K562 (cell line): ENCODE results near the gene ZNF814. TPM values are rescaled to one million over a fixed set of nuclear protein-coding genes. Genes with fewer than 3 reads are reported as not detected.
"Not testable (repeated sequence)": the region's sequence is repeated elsewhere in the genome, so short reads cannot be mapped to it uniquely, and the experiment has no call there.

Source experiments
- ATAC-seq: fragments of 200-7000 bp; cut with Tn5 transposase; 3 replicates; pipeline ENCODE4 v1.9.1; 2020; ENCODE audit warnings: moderate library complexity
- BruUV-seq: library from RNA; stranded (reverse); fragments of 400-500 nt; replicated peaks from 2 replicates; lab custom pipeline; 2021; lab: Mats Ljungman, UMichigan
- CTCF ChIA-PET: fragments of 300-600 bp; formaldehyde crosslinking; extraction: SDS; loops from one replicate; lab custom pipeline; 2021; ENCODE audit warnings: low intra/inter-chr PET ratio; lab: Yijun Ruan, JAX
- POLR2A ChIA-PET: fragments of 300-600, 350-650 bp; sonication (Branson Sonifier 250); formaldehyde crosslinking; extraction: SDS; loops from one replicate; lab custom pipeline; 2021; ENCODE audit warnings: antibody characterized with exemption, inconsistent platforms; lab: Yijun Ruan, JAX
- DNase-seq, 4 experiments: peaks; one replicate each; pipeline versions ENCODE4 v3.0.0 to v3.0.0-alpha.2; 2011 to 2018; ENCODE audit warnings: low spot score in 3 of 4, mixed read lengths in 3 of 4; ENCODE audit errors: extremely low read depth in 1 of 4
- FAIRE-seq: peaks from 2 replicates; lab custom pipeline; 2011; peaks lifted over from hg19 to GRCh38; lab: Jason Lieb, UNC
- H2AFZ ChIP-seq: 2 replicates; pipeline ENCODE4 v1.6.0; 2011; ENCODE audit warnings: low read depth, low read length, control low read depth, inconsistent platforms
- H3K27ac ChIP-seq: fragments of 200-600 bp; 3 replicates; pipeline ENCODE4 v1.8.0; 2011; ENCODE audit warnings: low read depth, mild to moderate bottlenecking, control low read depth, inconsistent platforms, low read length, moderate library complexity, mixed read lengths; ENCODE audit errors: extremely low read depth
- H3K27me3 ChIP-seq, 2 experiments: fragments of 300-600 bp in 1 of 2; 2 replicates in 1 of 2; 3 replicates in 1 of 2; pipeline versions ENCODE4 v1.6.0 to v1.8.0; 2011; ENCODE audit warnings: inconsistent platforms in 2 of 2, low read length in 2 of 2, mild to moderate bottlenecking in 1 of 2, mixed read lengths in 1 of 2, moderate library complexity in 1 of 2; ENCODE audit not compliant: control insufficient read depth in 2 of 2, insufficient read depth in 2 of 2
- H3K36me3 ChIP-seq: fragments of 300-600 bp; 3 replicates; pipeline ENCODE4 v1.8.0; 2011; ENCODE audit warnings: mild to moderate bottlenecking, low read length, inconsistent platforms; ENCODE audit not compliant: control insufficient read depth, insufficient read depth
- H3K4me1 ChIP-seq, 2 experiments: fragments of 200-600 bp in 1 of 2; replicated peaks in 1 of 2; 2 replicates in 1 of 2; 3 replicates in 1 of 2; pipeline versions ENCODE4 v1.5.1 to v1.8.0; 2011; ENCODE audit warnings: inconsistent platforms in 2 of 2, low read length in 2 of 2, mild to moderate bottlenecking in 1 of 2, mixed read lengths in 1 of 2, moderate library complexity in 1 of 2; ENCODE audit not compliant: control insufficient read depth in 2 of 2, insufficient read depth in 2 of 2
- H3K4me2 ChIP-seq: 2 replicates; pipeline ENCODE4 v1.6.1; 2011; ENCODE audit warnings: low read length, control low read depth, inconsistent platforms, mixed read lengths; ENCODE audit not compliant: insufficient read depth
- H3K4me3 ChIP-seq: fragments of 200-600 bp; sonication (generic), shearing (Covaris generic); 2 replicates; pipeline ENCODE4 v1.5.1; 2016; ENCODE audit warnings: control low read depth, inconsistent platforms
- H3K79me2 ChIP-seq: fragments of 200-600 bp; 3 replicates; pipeline ENCODE4 v1.8.0; 2011; ENCODE audit warnings: low read length, inconsistent platforms; ENCODE audit not compliant: control insufficient read depth, insufficient read depth
- H3K9ac ChIP-seq, 2 experiments: 2 replicates each; pipeline versions ENCODE4 v1.6.0 to v1.6.1; 2011; ENCODE audit warnings: low read depth in 2 of 2, low read length in 2 of 2, control low read depth in 1 of 2, inconsistent platforms in 1 of 2, mild to moderate bottlenecking in 1 of 2, mixed read lengths in 1 of 2; ENCODE audit not compliant: insufficient read depth in 1 of 2
- H3K9me1 ChIP-seq: one replicate; pipeline ENCODE4 v1.6.0; 2011; ENCODE audit warnings: inconsistent platforms, mild to moderate bottlenecking, low read length, moderate library complexity; ENCODE audit not compliant: control insufficient read depth, insufficient read depth
- H3K9me3 ChIP-seq: replicated peaks from 2 replicates; pipeline ENCODE4 v1.5.1; 2011; ENCODE audit warnings: low read depth, low read length, inconsistent platforms; ENCODE audit not compliant: control insufficient read depth, insufficient read depth
- H4K20me1 ChIP-seq: replicated peaks from 2 replicates; pipeline ENCODE4 v1.6.1; 2011; ENCODE audit warnings: low read length, inconsistent platforms, mixed read lengths; ENCODE audit not compliant: control insufficient read depth, insufficient read depth
- CBFA2T2 ChIP-seq: fragments of 450-650 bp; conservative IDR thresholded peaks from 2 replicates; pipeline ENCODE4 v1.6.1; 2017; ENCODE audit warnings: mild to moderate bottlenecking
- CBFA2T3 ChIP-seq: fragments of 450-650 bp; IDR thresholded peaks from 2 replicates; pipeline ENCODE4 v1.6.1; 2017
- ESRRB ChIP-seq: fragments of 250-450 bp; sonication (Bioruptor Pico); IDR thresholded peaks from 2 replicates; pipeline ENCODE4 v1.5.0; 2020; ENCODE audit warnings: mild to moderate bottlenecking, moderate library complexity, borderline replicate concordance
- FOXO4 ChIP-seq: fragments of 450-650 bp; formaldehyde crosslinking; IDR thresholded peaks from 2 replicates; pipeline ENCODE4 v1.4.0; 2020; ENCODE audit warnings: mild to moderate bottlenecking, moderate library complexity
- TEAD4 ChIP-seq, 2 experiments: sonication (generic) in 1 of 2; formaldehyde crosslinking in 1 of 2; IDR thresholded peaks; 2 replicates each; pipeline versions ENCODE4 v1.6.1 to v1.8.0; 2012 to 2022; ENCODE audit warnings: borderline replicate concordance in 1 of 2, inconsistent platforms in 1 of 2, low read length in 1 of 2, mild to moderate bottlenecking in 1 of 2, missing genetic modification reagents in 1 of 2
- XRCC3 ChIP-seq: fragments of 450-650 bp; IDR thresholded peaks from 2 replicates; pipeline ENCODE4 v1.6.1; 2017; ENCODE audit warnings: mild to moderate bottlenecking, moderate library complexity
- ZNF695 ChIP-seq: fragments of 450-650 bp; formaldehyde crosslinking; IDR thresholded peaks from 2 replicates; pipeline ENCODE4 v1.4.0; 2020; ENCODE audit warnings: mild to moderate bottlenecking, moderate library complexity
- whole genome bisulfite sequencing: fragments of 100-300 bp; shearing (Covaris generic); methylation state at CpG from one replicate; pipeline ENCODE4 v1.1.6; 2016; ENCODE audit warnings: low coverage, mixed read lengths; ENCODE audit not compliant: insufficient coverage; ENCODE audit errors: missing lambda C conversion rate; 5-methylcytosine and 5-hydroxymethylcytosine counted together
- in situ Hi-C: fragments of 300-500 bp; cut with MboI; formaldehyde crosslinking; loops from 4 replicates; pipeline ENCODE4 v1.15.0; 2018; ENCODE audit warnings: inconsistent platforms, mixed read lengths
- intact Hi-C: fragments of 100-400 bp; cut with micrococcal nuclease; formaldehyde crosslinking; loops from 2 replicates; pipeline ENCODE4 v1.14.2; 2022
- polyA plus RNA-seq, 8 experiments: library from polyadenylated mRNA; depleted of rRNA in 4 of 8; stranded (reverse) in 5 of 8; unstranded in 3 of 8; fragments of >200 nt; fragmentation: Nextera tagmentation in 2 of 8; fragmentation: Illumina TruSeq in 1 of 8; extraction: Ambion mirVana in 2 of 8; extraction: Trizol in 1 of 8; gene quantifications; 2 replicates each; pipeline versions ENCODE4 v1.2.1 to v1.2.3, GENCODE V29; 2011 to 2014; ENCODE audit warnings: inconsistent platforms in 1 of 8, missing spikeins in 1 of 8
- total RNA-seq, 7 experiments: library from RNA; depleted of rRNA in 6 of 7; stranded (reverse); fragments of >200 nt in 6 of 7; fragmentation: Illumina TruSeq in 2 of 7; extraction: Trizol in 2 of 7; gene quantifications; 2 replicates each; pipeline versions ENCODE4 v1.2.1 to v1.2.3, GENCODE V29; 2011 to 2021; ENCODE audit warnings: low replicate concordance in 1 of 7
- TF ChIP-seq, protein P1 (sequence below): fragments of 250-450 bp; sonication (Bioruptor Pico); IDR thresholded peaks from 2 replicates; pipeline ENCODE4 v1.4.0; 2020; ENCODE audit warnings: mild to moderate bottlenecking, moderate library complexity

ZNF814 gene
- total and polyA plus RNA-seq, 9 of the 15 experiments (the other 6 are each of a cell fraction or from before 2014, with no cell fraction given), result 0.42 to 3.5 (median 1.9) TPM

GRCh38 chr19:57903618-57904184 is 14.9 kb upstream of the ZNF814 start (continued):
- TF ChIP-seq, protein P1, sequence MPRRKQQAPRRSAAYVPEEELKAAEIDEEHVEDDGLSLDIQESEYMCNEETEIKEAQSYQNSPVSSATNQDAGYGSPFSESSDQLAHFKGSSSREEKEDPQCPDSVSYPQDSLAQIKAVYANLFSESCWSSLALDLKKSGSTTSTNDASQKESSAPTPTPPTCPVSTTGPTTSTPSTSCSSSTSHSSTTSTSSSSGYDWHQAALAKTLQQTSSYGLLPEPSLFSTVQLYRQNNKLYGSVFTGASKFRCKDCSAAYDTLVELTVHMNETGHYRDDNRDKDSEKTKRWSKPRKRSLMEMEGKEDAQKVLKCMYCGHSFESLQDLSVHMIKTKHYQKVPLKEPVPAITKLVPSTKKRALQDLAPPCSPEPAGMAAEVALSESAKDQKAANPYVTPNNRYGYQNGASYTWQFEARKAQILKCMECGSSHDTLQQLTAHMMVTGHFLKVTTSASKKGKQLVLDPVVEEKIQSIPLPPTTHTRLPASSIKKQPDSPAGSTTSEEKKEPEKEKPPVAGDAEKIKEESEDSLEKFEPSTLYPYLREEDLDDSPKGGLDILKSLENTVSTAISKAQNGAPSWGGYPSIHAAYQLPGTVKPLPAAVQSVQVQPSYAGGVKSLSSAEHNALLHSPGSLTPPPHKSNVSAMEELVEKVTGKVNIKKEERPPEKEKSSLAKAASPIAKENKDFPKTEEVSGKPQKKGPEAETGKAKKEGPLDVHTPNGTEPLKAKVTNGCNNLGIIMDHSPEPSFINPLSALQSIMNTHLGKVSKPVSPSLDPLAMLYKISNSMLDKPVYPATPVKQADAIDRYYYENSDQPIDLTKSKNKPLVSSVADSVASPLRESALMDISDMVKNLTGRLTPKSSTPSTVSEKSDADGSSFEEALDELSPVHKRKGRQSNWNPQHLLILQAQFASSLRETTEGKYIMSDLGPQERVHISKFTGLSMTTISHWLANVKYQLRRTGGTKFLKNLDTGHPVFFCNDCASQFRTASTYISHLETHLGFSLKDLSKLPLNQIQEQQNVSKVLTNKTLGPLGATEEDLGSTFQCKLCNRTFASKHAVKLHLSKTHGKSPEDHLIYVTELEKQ, result no peak
- TF ChIP-seq ESRRB (no peak), FOXO4 (CRISPR knock-in tag) (no peak)

DNA sequence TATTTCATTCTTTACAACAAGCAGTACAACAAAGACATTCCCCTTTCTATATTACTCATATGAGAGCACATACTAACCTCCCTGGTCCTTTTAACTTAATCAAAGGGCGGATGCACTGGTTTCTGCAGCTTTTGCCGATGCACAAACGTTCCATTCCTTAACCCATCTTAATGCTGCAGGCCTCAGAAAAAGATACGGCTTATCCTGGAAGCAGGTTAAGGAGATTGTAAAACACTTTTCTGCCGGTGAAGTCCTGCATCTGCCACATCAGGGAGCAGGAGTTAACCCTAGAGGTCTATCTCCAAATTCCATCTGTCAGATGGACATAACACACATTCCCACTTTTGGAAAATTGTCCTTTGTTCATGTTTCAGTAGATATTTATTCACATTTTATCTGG is 11.5 kb upstream of the ZNF814 start:
- ATAC-seq, result no peak
- no peak overlapping the region for H3K4me3 ChIP-seq
- 10% methylated on average over 5 of the region's 5 CpGs for WGBS
- in situ Hi-C loops, result no loop called here
- no peaks in the 10 kb centered on the region for H3K36me3 ChIP-seq
- H3K79me2 ChIP-seq, result no peaks in the 10 kb centered on the region
- TF ChIP-seq XRCC3, result no peak
- peak; percentile 44 for TF ChIP-seq CBFA2T3
- TF ChIP-seq CBFA2T2, result peak; percentile 11; the same call in 1 of the 2 replicates
- TF ChIP-seq ZNF695 (CRISPR knock-in tag), result no peak
- TF ChIP-seq TEAD4 (IDR thresholded peaks at IDR 0.05; ENCODE audit: low read length), result 0 out of 2 replicates have a peak, but pooled peaks have one; percentile 12
- TF ChIP-seq TEAD4 (CRISPR knock-in tag; IDR thresholded peaks at IDR 0.05; ENCODE audit: borderline replicate concordance), result no peak
- no peaks in the 10 kb centered on the region for H3K9me3 ChIP-seq
- no peaks in the 10 kb centered on the region for H3K9me1 ChIP-seq
- no peak for FAIRE-seq
- intact Hi-C loops, result no loop called here
- no peaks in the 10 kb centered on the region for H3K4me1 ChIP-seq
- H2AFZ ChIP-seq, result no peak overlapping the region
- ChIA-PET CTCF (no interaction called here), POLR2A (no interaction called here)
- no TSS peak for BruUV-seq
- no peaks in the 10 kb centered on the region for H3K27me3 ChIP-seq
- no peak overlapping the region for H3K4me2 ChIP-seq
- DNase-seq, result peak in 2 of 4 experiments; percentile 15 to 27
- H4K20me1 ChIP-seq, result no peaks in the 10 kb centered on the region
- H3K27ac ChIP-seq, result no peak overlapping the region
- no peak overlapping the region for H3K9ac ChIP-seq

GRCh38 chr19:57890706-57891105 is 1.9 kb upstream of the ZNF814 start:
- BruUV-seq, H4K20me1 ChIP-seq, DNase-seq, H3K36me3 ChIP-seq, H3K9me3 ChIP-seq, CTCF ChIA-PET, H2AFZ ChIP-seq, H3K4me3 ChIP-seq, ATAC-seq, in situ Hi-C loops, H3K4me2 ChIP-seq, H3K27me3 ChIP-seq, H3K27ac ChIP-seq, H3K9ac ChIP-seq, intact Hi-C loops, H3K9me1 ChIP-seq, POLR2A ChIA-PET, H3K4me1 ChIP-seq, H3K79me2 ChIP-seq, FAIRE-seq: not testable (repeated sequence)
- WGBS, result 0% methylated on average over 3 of the region's 3 CpGs
